GM12872 (cell line): ENCODE data around the gene ACOT12.

Experiments used
- CTCF ChIP-seq: IDR thresholded peaks from 3 replicates; pipeline ENCODE4 v1.5.1; 2011; ENCODE audit warnings: low read depth, mild to moderate bottlenecking, low read length, moderate library complexity; ENCODE audit not compliant: insufficient read depth

ACOT12 gene

GRCh38 chr5:81393783-81394718 is at the start of gene ACOT12:
TSS of gene ACOT12 (minus strand) at chr5:81394134. CDS start at chr5:81394114, 20 bp downstream.
- TF ChIP-seq CTCF = no peak

GRCh38 chr5:81435023-81435422 is 41.1 kb upstream of the ACOT12 start:
- TF ChIP-seq CTCF = no peak

- no peak for TF ChIP-seq CTCF
Measured at GRCh38 chr5:81429985-81430384, 36.1 kb upstream of the ACOT12 start.

GRCh38 chr5:81429363-81429762 is 35.4 kb upstream of the ACOT12 start:
- TF ChIP-seq CTCF = no peak

GRCh38 chr5:81428861-81429260 is 34.9 kb upstream of the ACOT12 start:
- TF ChIP-seq CTCF = no peak

GRCh38 chr5:81428446-81428845 is 34.5 kb upstream of the ACOT12 start:
- no peak for TF ChIP-seq CTCF

GRCh38 chr5:81427566-81427965 is 33.6 kb upstream of the ACOT12 start:
- no peak for TF ChIP-seq CTCF
